ENCODE results near the gene CBY1. TPM values are rescaled to one million over a fixed set of nuclear protein-coding genes. Genes with fewer than 3 reads are reported as not detected.

Gene CBY1
- total RNA-seq, 1 donor = 1.4 TPM

DNA sequence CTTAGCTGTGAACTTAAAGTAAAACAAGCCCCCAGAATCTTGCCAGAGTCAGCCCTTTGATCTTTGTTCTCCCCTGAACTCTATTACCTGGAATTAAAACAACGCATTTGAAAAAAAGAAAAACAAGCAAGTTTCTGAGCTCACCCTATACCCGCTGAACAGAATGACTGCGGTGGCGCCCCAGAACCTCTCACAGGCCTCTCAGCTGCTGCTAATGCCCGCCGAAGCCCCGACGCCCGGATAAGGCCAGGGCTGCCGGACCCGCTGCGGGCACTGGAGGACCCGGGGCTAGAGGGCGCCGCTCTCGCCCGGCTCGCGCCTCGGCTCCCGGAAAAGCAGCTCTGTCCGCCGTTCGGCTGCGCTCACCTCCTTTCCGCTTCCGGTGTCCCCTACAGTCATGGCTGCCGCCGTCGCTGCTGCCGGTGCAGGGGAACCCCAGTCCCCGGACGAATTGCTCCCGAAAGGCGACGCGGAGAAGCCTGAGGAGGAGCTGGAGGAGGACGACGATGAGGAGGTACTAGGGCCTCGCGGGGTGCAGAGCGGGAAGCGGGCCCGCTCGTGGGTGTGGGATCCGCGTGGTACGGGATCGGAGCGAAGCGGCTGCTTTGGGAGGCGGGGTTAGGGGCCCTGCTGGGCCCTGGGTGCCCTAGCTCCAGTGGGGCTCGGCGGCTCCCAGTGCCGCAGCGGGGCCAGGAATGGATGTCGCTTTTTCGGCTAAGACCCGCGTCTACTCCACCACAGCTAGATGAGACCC is 25.3 kb downstream of the CBY1 start, which contains the start of gene TOMM22:
Gene TOMM22 (plus strand): TSS at position 376 of the 754 bp plus-strand sequence. CDS start 22 bp downstream, at position 398.
- Histone ChIP-seq H3K4me1 (ENCODE audit: insufficient read depth, low read length) (peaks cover 15% of the 10 kb centered on the region), H3K4me3 (ENCODE audit: low read length) (peak within 1 kb of the TSS; percentile 85), H3K9me3 (ENCODE audit: low read depth, low read length) (no peaks in the 10 kb centered on the region), H3K27me3 (ENCODE audit: insufficient read depth, low read length) (no peaks in the 10 kb centered on the region)

DNA sequence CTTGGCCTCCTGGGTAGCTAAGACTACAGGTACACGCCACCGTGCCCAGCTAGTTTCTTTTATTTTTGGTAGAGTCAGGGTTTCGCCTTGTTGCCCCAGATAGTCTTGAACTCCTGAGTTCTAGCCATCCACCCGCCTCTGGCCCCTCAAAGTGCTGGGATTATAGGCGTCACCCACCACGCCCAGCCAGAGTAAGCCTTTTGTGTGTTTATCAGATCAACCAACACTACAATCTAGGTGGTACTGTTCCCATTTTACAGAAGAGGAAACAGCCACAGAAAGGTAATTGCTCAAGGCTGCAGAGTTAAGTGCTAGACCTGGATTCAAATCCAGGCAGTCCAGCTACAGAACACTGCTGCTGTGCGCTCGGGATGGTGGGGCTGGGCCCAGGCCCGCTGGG is 28.5 kb downstream of the CBY1 start:
- Histone ChIP-seq H3K27me3 (ENCODE audit: insufficient read depth, low read length) (no peaks in the 10 kb centered on the region), H3K9me3 (ENCODE audit: low read depth, low read length) (no peaks in the 10 kb centered on the region), H3K4me3 (ENCODE audit: low read length) (no peak overlapping the region), H3K4me1 (ENCODE audit: insufficient read depth, low read length) (peaks cover 15% of the 10 kb centered on the region)

DNA sequence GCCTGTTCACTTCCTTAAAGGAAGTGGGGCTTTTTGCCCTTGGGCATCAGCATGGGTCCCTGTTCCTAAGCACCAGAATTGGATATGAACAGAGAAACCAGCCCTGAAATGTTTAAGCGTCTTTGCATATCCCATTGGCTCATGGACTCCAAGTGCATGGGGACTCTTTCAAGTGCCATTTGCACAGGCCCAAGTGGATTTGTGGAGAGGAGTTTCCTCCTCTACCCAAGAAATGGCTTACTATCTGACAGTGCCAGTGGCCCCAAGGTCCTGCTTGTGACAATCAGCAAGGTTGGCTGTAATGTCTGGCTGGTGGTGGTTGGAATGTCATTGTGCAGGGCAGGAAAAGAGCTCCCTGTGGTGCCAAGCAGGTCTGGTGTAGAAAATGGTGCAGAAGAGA is 29.3 kb downstream of the CBY1 start:
- peaks cover 15% of the 10 kb centered on the region for H3K4me1 ChIP-seq (ENCODE audit: insufficient read depth, low read length)
- no peaks in the 10 kb centered on the region for H3K9me3 ChIP-seq (ENCODE audit: low read depth, low read length)
- no peak overlapping the region for H3K4me3 ChIP-seq (ENCODE audit: low read length)
- H3K27me3 ChIP-seq (ENCODE audit: insufficient read depth, low read length) = no peaks in the 10 kb centered on the region

DNA sequence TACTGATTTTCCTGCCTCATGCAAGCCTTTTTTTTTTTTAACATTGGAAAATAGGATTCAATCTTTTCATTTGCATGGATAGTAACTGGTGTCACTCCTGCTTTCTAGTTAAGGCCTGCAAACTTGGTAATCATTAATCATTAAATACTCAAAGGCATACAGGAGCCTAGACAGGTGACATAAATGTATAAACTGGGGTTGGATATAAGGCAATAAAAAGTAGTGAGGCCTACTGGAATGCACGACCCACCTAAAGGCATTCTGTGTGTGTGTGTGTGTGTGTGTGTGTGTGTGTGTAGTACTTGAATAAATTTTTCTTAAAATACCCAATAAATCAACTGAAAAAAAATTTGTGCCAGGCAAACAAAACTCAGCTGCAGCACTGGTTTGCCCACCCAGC is 33.2 kb downstream of the CBY1 start:
- H3K9me3 ChIP-seq (ENCODE audit: low read depth, low read length) = no peaks in the 10 kb centered on the region
- no peaks in the 10 kb centered on the region for H3K27me3 ChIP-seq (ENCODE audit: insufficient read depth, low read length)
- no peaks in the 10 kb centered on the region for H3K4me1 ChIP-seq (ENCODE audit: insufficient read depth, low read length)
- H3K4me3 ChIP-seq (ENCODE audit: low read length) = no peak overlapping the region

DNA sequence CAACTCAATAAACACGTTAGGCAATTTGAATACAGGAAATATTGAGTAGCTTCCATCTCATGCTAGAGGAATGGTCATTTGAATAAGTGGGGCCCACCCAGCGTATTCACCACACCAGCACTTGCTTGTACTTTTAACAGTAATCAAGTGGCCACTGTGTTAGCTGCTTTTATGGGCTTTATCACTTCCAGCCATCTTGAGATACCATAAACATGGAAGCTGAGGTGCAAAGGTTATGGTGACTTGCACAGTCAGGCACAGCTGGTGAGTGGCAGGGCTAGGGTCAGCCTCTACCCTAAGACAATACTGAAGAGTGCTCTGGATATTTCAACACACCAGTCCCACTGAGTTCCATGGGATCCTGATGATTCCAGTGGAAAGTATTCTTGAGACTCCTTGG is 37.6 kb downstream of the CBY1 start:
- H3K4me1 ChIP-seq (ENCODE audit: insufficient read depth, low read length) = peaks cover 32% of the 10 kb centered on the region
- H3K9me3 ChIP-seq (ENCODE audit: low read depth, low read length) = no peaks in the 10 kb centered on the region
- no peaks in the 10 kb centered on the region for H3K27me3 ChIP-seq (ENCODE audit: insufficient read depth, low read length)
- H3K4me3 ChIP-seq (ENCODE audit: low read length) = no peak overlapping the region

DNA sequence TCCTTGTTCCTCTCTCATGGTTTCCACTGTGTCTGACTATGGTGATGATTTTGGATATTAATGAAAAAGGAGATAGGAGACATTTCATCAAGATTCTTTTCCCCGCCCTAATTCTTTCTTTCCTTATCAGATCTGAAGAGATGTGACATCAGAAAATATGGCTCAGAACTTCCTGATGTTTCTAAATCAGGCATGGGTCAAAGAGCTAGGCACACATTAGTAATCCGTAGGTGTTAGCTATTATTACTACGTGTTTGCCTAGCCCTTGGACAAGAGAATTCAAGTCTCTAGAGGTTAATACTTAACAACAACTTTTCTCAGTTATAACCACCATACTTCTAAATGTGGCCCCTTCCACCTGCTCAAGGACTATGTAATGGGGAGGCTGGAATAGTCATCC is 38.5 kb downstream of the CBY1 start:
- peaks cover 41% of the 10 kb centered on the region for H3K4me1 ChIP-seq (ENCODE audit: insufficient read depth, low read length)
- no peak overlapping the region for H3K4me3 ChIP-seq (ENCODE audit: low read length)
- no peaks in the 10 kb centered on the region for H3K9me3 ChIP-seq (ENCODE audit: low read depth, low read length)
- H3K27me3 ChIP-seq (ENCODE audit: insufficient read depth, low read length) = no peaks in the 10 kb centered on the region

DNA sequence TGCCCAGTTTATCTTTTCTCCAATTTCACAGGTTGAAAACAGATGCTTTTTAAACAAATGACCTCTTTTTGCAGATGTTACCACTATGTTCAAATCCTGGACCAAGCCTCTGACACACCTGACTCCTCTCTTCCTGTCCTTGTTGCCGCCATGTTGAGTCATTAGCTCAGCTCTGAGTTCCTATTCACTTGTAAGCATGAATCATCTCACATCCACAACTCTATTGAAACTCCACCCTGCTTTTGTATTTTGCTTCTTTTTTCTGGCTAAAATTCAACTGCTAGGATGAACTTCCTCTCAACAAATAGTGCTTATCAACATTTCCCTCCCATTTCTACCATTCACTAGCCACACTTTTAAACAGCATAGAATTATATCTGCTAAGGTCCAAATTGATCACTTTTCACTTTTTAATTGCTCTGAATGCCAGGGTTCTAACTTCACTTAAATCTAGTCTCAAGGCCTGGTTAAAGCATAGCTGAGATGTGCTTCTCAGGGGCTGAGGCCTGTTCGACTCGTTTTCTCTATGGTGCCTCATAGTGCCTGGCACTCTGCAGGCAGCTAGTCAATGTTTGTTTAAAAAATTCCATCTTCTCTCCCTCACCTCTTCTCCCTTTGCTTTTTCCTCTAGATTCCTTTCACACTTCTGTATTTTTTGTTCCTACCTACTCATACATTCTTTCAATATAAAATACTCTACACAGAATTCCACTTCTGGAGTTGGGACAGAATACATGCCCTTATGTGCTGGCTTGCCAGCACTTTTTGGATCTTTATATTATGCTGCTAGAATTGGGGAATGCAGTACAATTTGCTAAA is 40.4 kb downstream of the CBY1 start:
- Histone ChIP-seq H3K4me1 (ENCODE audit: insufficient read depth, low read length) (peaks cover 52% of the 10 kb centered on the region), H3K27me3 (ENCODE audit: insufficient read depth, low read length) (no peaks in the 10 kb centered on the region), H3K4me3 (ENCODE audit: low read length) (no peak overlapping the region), H3K9me3 (ENCODE audit: low read depth, low read length) (no peaks in the 10 kb centered on the region)

DNA sequence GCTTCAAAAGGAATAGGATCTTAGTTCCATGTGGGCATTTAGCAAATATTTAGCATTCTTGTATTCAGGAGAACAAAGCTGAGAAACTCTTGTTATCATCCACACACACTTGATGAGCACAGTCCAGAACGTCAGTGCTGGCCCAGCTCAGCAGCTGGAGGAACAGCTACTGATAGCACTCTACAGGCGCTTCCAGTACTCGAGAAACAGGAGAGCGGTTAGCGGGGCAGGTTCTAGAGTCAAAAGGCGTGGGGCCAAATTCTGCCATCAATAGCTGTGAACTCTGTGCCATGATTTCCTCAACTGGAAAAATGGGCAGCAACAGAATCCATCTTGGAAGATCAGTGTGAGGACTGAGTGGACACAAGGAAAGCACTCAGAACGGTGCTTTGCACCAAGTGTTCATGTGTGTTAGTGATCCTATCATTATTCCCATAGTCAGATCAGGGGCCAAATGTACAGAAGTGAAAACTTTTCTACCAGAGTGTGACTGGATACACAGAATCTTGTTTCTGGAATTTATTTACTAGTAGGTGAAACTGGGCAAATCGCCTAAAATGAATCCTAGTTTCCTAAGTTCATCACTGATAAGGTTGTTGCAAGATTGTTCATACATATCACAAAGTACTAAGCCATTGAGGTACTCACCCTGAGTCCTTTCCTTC is 41.1 kb downstream of the CBY1 start:
- no peaks in the 10 kb centered on the region for H3K27me3 ChIP-seq (ENCODE audit: insufficient read depth, low read length)
- H3K4me1 ChIP-seq (ENCODE audit: insufficient read depth, low read length) = peaks cover 55% of the 10 kb centered on the region
- no peaks in the 10 kb centered on the region for H3K9me3 ChIP-seq (ENCODE audit: low read depth, low read length)
- H3K4me3 ChIP-seq (ENCODE audit: low read length) = no peak overlapping the region

DNA sequence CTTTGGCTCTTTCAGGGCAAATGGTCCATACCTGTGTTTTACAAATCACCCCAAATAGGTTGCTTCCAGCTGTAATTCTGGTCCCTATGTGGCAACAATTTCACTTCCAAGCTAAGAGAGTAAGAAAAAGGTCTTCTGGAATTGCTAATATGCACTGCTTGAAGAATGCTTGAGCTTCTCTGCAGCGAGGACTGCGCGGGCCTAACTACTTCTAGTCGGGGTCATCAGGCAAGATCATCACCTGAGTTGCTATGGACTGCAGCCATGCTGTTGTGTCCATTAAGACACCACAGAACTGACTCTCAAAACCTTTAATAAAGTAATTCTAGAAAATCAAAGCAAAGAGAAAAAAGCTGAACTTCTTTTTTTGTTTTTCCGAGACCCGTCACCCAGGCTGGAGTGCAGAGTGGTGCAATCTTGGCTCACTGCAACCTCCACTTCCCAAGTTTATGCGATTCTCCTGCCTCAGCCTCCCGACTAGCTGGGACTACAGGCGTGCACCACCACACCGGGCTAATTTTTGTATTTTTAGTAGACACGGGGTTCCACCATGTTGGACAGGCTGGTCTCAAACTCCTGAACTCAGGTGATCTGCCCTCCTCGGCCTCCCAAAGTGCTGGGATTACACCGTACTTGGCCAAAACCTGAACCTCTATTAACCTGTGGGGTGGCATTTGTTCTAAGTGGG is 42.1 kb downstream of the CBY1 start:
- Histone ChIP-seq H3K9me3 (ENCODE audit: low read depth, low read length) (no peaks in the 10 kb centered on the region), H3K4me1 (ENCODE audit: insufficient read depth, low read length) (peaks cover 55% of the 10 kb centered on the region), H3K4me3 (ENCODE audit: low read length) (no peak overlapping the region), H3K27me3 (ENCODE audit: insufficient read depth, low read length) (no peaks in the 10 kb centered on the region)

DNA sequence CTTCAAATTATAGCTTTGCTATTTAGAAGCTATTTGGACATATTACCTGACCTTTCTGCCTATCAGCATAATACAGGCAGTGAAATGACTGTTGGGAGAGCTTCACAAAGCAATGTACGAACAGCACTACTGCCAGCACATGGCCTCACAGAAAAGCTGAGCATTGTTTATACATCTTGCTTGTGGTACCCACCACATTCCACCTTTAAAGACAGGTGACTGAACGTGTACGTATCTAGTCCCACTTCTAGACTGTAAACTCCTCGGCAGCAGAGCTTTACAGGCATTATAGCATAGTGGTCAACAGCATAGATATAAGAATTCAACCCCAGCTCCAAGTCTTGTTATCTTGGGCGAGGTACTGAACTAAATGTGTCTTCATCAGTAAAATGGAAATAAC is 42.7 kb downstream of the CBY1 start:
- H3K9me3 ChIP-seq (ENCODE audit: low read depth, low read length) = no peaks in the 10 kb centered on the region
- no peaks in the 10 kb centered on the region for H3K27me3 ChIP-seq (ENCODE audit: insufficient read depth, low read length)
- H3K4me3 ChIP-seq (ENCODE audit: low read length) = no peak overlapping the region
- H3K4me1 ChIP-seq (ENCODE audit: insufficient read depth, low read length) = peaks cover 55% of the 10 kb centered on the region

DNA sequence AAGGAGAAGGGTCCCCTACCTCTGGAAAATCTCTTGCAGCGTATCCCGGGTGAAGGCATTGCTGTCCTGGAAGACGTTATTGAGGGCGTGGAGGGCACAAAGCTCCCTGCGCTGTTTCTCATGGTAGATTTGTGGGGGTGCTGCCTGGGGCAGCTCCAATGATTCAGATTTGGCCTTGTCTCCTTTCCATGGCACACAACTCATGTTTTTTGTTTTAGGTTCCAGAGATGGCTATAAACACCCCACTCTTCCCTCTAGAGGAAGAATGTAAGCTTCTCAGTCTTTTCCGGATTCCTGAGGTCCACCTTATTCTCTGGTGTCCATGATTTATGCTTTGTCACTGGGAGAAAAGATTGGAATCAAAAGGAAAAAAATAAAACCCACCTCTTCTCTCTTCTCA is 43.3 kb downstream of the CBY1 start:
- H3K4me1 ChIP-seq (ENCODE audit: insufficient read depth, low read length) = peaks cover 58% of the 10 kb centered on the region
- peak overlapping the region; percentile 69 for H3K4me3 ChIP-seq (ENCODE audit: low read length)
- H3K9me3 ChIP-seq (ENCODE audit: low read depth, low read length) = no peaks in the 10 kb centered on the region
- H3K27me3 ChIP-seq (ENCODE audit: insufficient read depth, low read length) = no peaks in the 10 kb centered on the region

DNA sequence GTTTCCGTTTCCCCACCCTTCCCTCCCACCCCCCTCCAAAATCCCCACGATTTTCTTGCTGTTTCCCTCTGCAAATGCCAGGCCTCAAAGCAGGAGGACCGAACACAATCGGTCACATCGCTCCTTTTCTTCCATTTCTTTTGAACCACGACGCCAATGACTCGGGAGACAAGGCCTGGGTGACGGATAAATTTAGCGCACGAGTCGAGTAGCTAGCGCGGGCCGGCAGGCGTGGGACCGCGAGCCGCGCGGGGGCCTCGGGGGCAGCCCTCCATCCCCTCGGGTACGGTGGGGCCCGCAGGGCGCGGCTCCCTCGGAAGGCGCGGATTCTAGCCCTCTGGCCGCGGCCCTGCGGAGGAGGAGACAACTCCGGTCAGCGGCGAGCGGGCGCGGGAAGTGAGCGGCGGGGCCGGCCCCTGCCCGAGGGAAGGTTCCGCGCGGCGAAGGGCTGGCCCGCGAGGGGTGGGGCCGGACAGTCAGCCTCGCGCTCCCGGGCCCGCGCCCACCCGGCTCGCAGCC is 43.9 kb downstream of the CBY1 start:
- Histone ChIP-seq H3K9me3 (ENCODE audit: low read depth, low read length) (no peaks in the 10 kb centered on the region), H3K27me3 (ENCODE audit: insufficient read depth, low read length) (no peaks in the 10 kb centered on the region), H3K4me1 (ENCODE audit: insufficient read depth, low read length) (peaks cover 62% of the 10 kb centered on the region), H3K4me3 (ENCODE audit: low read length) (peak overlapping the region; percentile 69)

DNA sequence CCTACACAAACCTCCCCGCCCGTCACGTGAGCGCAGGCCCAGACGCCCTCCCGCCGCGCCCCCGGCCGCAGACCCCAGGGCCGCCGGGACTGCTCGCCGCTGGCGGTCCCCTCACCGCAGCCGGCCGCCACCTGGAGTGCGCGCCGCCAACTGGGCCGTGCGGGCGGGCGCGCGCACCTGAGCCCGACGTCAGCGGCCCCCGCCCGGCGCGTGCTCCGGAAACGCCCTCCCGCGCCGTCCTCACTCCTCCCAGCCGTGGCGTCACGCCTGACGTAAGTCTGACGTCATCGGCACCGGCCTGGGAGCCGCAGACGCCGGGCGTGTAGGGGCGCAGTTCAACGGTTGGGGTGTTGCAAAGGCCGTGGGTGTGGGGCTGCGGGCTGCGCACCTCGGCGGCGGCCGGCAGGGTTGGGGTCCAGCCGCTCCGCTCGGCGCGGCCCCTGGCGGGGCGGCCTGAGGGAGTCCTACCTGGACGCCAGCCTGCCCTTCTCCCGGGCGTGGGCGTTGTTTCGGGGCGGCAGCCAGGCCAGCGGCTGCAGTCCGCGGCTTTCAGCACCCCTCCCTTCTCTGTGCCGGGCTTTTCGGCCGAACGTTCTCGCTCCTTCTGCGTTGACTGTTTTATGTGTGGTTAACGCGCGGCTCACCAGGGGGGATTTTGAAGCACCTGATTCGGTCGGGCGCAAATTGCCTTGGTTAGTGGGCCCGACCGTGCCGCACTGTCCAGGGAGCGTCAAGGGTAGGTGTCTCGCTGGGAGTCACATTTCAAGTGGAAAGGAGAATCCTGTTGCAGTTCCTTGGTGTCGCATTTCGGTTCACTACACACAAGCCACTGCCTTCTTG is 44.6 kb downstream of the CBY1 start, which contains the start of gene JOSD1:
Gene JOSD1 (minus strand): TSS at position 155 of the 840 bp plus-strand sequence. CDS start 956 bp downstream, outside the sequence.
- Histone ChIP-seq H3K9me3 (ENCODE audit: low read depth, low read length) (no peaks in the 10 kb centered on the region), H3K4me3 (ENCODE audit: low read length) (peak within 1 kb of the TSS; percentile 69), H3K4me1 (ENCODE audit: insufficient read depth, low read length) (peaks cover 61% of the 10 kb centered on the region), H3K27me3 (ENCODE audit: insufficient read depth, low read length) (no peaks in the 10 kb centered on the region)
